ENCODE results near the gene CYBC1. TPM values are rescaled to one million over a fixed set of nuclear protein-coding genes. Genes with fewer than 3 reads are reported as not detected.

Gene CYBC1
- total and polyA plus RNA-seq, 9 donors = 34.0 to 101 (median 58.6) TPM

GRCh38 chr17:82491533-82491932 lies 41.0 kb upstream of the CYBC1 start:
- H3K27ac ChIP-seq = no peak overlapping the region
- no peaks in the 10 kb centered on the region for H3K36me3 ChIP-seq
- WGBS, 3 donors = 76 to 93% (median 85%) methylated on average over 15 of the region's 15 CpGs
- TF ChIP-seq CTCF (IDR thresholded peaks at IDR 0.05) (no peak), EP300 (IDR thresholded peaks at IDR 0.05) (no peak), POLR2A (IDR thresholded peaks at IDR 0.05) (no peak)
- no peak overlapping the region for H3K4me3 ChIP-seq
- DNase-seq = no peak
- no peaks in the 10 kb centered on the region for H3K27me3 ChIP-seq
- H3K4me1 ChIP-seq (ENCODE audit: insufficient read depth) = peaks cover under 1% of the 10 kb centered on the region
- no peaks in the 10 kb centered on the region for H3K9me3 ChIP-seq
- intact Hi-C loops (cut with DNase I) = loop anchor here in 3 of 4 donors (5.0 to 10.0 kb wide), 3 partner anchors 51 to 137 kb away; partner anchors contain the start of gene TEX19 (in 1 of the 3)

GRCh38 chr17:82491196-82491530 lies 40.6 kb upstream of the CYBC1 start:
- no peak overlapping the region for H3K27ac ChIP-seq
- WGBS, 3 donors = 88 to 93% (median 90%) methylated on average over 10 of the region's 10 CpGs
- TF ChIP-seq CTCF (IDR thresholded peaks at IDR 0.05) = no peak
- no peak for TF ChIP-seq EP300 (IDR thresholded peaks at IDR 0.05)
- TF ChIP-seq POLR2A (IDR thresholded peaks at IDR 0.05) = no peak
- no peak for DNase-seq
- intact Hi-C loops (cut with DNase I) = loop anchor here in 3 of 4 donors (5.0 to 10.0 kb wide), 3 partner anchors 51 to 136 kb away; partner anchors contain the start of gene TEX19 (in 1 of the 3)
- no peaks in the 10 kb centered on the region for H3K4me1 ChIP-seq (ENCODE audit: insufficient read depth)
- H3K36me3 ChIP-seq = no peaks in the 10 kb centered on the region
- no peaks in the 10 kb centered on the region for H3K9me3 ChIP-seq
- H3K27me3 ChIP-seq = no peaks in the 10 kb centered on the region
- no peak overlapping the region for H3K4me3 ChIP-seq

- H3K4me3 ChIP-seq = no peak overlapping the region
- no peak overlapping the region for H3K27ac ChIP-seq
- H3K9me3 ChIP-seq = no peaks in the 10 kb centered on the region
- H3K36me3 ChIP-seq = no peaks in the 10 kb centered on the region
- no peak for TF ChIP-seq POLR2A (IDR thresholded peaks at IDR 0.05)
- no peak for TF ChIP-seq EP300 (IDR thresholded peaks at IDR 0.05)
- no peaks in the 10 kb centered on the region for H3K4me1 ChIP-seq (ENCODE audit: insufficient read depth)
- peak in 1 of 5 donors; percentile 35 for DNase-seq
- no peaks in the 10 kb centered on the region for H3K27me3 ChIP-seq
- intact Hi-C loops (cut with DNase I) = loop anchor here in 3 of 4 donors (5.0 to 10.0 kb wide), 3 partner anchors 52 to 136 kb away; partner anchors contain the start of gene TEX19 (in 1 of the 3)
- WGBS, 3 donors = 78 to 91% (median 87%) methylated on average over 25 of the region's 25 CpGs
Observed at GRCh38 chr17:82490512-82491195, 40.1 kb upstream of the CYBC1 start.

- H3K4me3 ChIP-seq = no peak overlapping the region
- no peak for TF ChIP-seq CTCF (IDR thresholded peaks at IDR 0.05)
- TF ChIP-seq EP300 (IDR thresholded peaks at IDR 0.05) = no peak
- TF ChIP-seq POLR2A (IDR thresholded peaks at IDR 0.05) = no peak
- no peak overlapping the region for H3K27ac ChIP-seq
- intact Hi-C loops (cut with DNase I) = loop anchor here in 3 of 4 donors (5.0 to 10.0 kb wide), 3 partner anchors 52 to 135 kb away; partner anchors contain the start of gene TEX19 (in 1 of the 3)
- WGBS, 3 donors = 92 to 93% (median 93%) methylated on average over 21 of the region's 21 CpGs
- H3K27me3 ChIP-seq = no peaks in the 10 kb centered on the region
- no peaks in the 10 kb centered on the region for H3K36me3 ChIP-seq
- H3K4me1 ChIP-seq (ENCODE audit: insufficient read depth) = no peaks in the 10 kb centered on the region
- DNase-seq = no peak
- no peaks in the 10 kb centered on the region for H3K9me3 ChIP-seq
Observed at GRCh38 chr17:82489851-82490511, 39.4 kb upstream of the CYBC1 start.
